HG02571 (cell line): ENCODE measurements around the gene DZANK1.
"Not testable (repeated sequence)": the region's sequence is repeated elsewhere in the genome, so short reads cannot be mapped to it uniquely, and the experiment has no call there.

ENCODE experiments used
- ATAC-seq: cut with Tn5 transposase; IDR thresholded peaks from one replicate; pipeline ENCODE4 v1.9.1; 2021; ENCODE audit warnings: mild to moderate bottlenecking, moderate library complexity; ENCODE audit not compliant: unreplicated experiment

Gene DZANK1

GRCh38 chr20:18388860-18389259, 78.0 kb downstream of the DZANK1 start:
- ATAC-seq: no peak

- no peak for ATAC-seq
Observed at GRCh38 chr20:18380908-18381529, 85.8 kb downstream of the DZANK1 start.

GRCh38 chr20:18377896-18378481, 88.8 kb downstream of the DZANK1 start:
- no peak for ATAC-seq

DNA sequence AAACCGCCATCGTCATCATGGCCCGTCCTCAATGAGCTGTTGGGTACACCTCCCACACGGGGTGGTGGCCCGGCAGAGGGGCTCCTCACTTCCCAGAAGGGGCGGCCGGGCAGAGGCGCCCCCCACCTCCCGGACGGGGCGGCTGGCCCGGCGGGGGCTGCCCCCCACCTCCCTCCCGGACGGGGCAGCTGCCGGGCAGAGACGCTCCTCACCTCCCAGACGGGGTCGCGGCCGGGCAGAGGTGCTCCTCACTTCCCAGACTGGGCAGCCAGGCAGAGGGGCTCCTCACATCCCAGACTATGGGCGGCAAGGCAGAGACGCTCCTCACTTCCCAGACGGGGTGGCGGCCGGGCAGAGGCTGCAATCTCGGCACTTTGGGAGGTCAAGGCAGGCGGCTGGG, 91.3 kb downstream of the DZANK1 start:
- not testable (repeated sequence) for ATAC-seq

DNA sequence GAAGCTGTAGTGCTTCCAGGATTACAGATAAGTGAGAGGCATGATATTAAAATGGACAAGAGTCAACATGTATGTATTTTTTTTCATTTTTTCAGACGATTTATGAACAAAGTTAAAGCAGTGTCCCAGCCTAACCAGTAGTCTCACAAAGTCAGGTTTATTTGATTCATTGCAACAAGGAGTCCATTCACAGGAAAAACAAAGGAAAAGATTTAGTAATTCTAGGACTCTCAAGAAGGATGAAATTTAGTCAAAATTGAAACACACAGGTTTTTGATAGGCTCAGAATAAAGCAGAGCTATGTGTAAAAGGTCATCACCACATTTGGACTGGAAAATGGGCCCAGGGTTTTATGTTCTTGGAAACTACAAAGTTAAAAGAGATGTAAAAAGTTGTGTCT, 94.5 kb downstream of the DZANK1 start:
- no peak for ATAC-seq

DNA sequence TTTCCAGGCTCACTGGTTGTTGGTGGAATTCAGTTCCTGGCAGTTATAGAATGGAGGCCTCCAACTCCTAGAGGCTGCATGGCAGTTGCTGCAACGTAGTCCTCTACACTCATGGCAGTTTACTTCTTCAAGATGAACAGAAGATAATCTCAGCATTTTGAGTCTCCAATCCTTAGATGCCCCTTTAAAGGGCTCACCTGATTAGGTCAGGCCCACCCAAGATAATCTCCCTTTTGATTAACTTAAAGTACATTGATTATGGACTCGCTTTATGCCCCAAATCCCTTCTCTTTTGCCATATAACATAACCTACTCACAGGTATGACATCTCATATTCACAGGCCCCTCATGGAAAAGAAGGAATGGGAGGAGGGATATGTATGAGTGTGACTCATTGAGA, 102.1 kb downstream of the DZANK1 start:
- ATAC-seq: no peak

GRCh38 chr20:18363708-18364107, 103.1 kb downstream of the DZANK1 start:
- no peak for ATAC-seq

DNA sequence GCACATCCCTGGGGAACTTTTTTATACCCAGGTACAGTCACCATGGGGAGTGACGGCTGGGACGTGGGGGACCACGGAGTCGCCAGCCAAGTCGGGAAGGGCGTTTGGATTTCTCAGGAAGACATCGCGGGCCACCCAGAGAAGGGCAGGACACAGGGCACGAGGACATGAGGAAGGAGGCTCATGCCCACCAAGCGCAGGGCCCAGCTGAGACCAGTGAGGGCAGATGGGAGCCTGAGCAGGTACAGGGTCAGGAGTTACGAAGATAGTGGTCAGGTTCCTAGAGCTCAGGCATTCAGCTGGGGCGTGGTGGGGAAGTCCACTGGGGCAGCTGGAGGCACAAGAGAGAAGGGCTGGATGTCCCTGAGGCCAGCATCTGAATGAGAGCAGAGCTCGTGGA, 103.9 kb downstream of the DZANK1 start:
- ATAC-seq: no peak

- no peak for ATAC-seq
Observed at GRCh38 chr20:18361678-18362077, 105.2 kb downstream of the DZANK1 start.

GRCh38 chr20:18360635-18361034, 106.2 kb downstream of the DZANK1 start:
- ATAC-seq: no peak

- no peak for ATAC-seq
Observed at GRCh38 chr20:18359854-18360253, 107.0 kb downstream of the DZANK1 start.

GRCh38 chr20:18349749-18350148, 117.1 kb downstream of the DZANK1 start:
- ATAC-seq: not testable (repeated sequence)
